Stimulated activated CD8-positive, alpha-beta memory T cell treated with anti-CD3 and anti-CD28 coated beads, Interleukin-7, amount 100 ng/mL, for 1 hour (primary cell): ENCODE measurements around the gene AFF2.
"Not testable (repeated sequence)": the region's sequence is repeated elsewhere in the genome, so short reads cannot be mapped to it uniquely, and the experiment has no call there.

Experiments
- DNase-seq, 2 donors: peaks; one replicate each; pipeline ENCODE4 v3.0.0-alpha.2; 2020; ENCODE audit warnings: low read depth in 2 of 2

Gene AFF2

GRCh38 chrX:148634591-148634990 lies 134.2 kb downstream of the AFF2 start:
- DNase-seq, result no peak

DNA sequence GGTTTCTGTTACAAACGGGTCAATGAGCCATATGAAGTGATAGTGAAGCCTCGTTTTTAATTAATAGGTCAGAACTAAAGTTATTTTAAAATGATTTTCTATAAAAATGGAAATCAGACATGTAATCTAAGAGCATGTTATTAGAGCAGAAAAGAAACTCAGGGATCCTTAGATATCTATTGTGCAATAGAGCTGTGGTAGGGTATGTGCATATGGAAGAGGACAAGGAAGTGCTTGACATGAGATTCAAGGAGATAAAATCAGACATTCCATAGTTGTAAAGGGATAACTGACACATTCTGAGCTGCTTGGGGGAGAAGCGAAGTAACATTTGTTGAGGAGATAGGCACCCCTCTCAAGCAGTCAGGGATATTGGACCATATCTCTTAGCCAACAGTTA lies 143.0 kb downstream of the AFF2 start:
- DNase-seq, result no peak

DNA sequence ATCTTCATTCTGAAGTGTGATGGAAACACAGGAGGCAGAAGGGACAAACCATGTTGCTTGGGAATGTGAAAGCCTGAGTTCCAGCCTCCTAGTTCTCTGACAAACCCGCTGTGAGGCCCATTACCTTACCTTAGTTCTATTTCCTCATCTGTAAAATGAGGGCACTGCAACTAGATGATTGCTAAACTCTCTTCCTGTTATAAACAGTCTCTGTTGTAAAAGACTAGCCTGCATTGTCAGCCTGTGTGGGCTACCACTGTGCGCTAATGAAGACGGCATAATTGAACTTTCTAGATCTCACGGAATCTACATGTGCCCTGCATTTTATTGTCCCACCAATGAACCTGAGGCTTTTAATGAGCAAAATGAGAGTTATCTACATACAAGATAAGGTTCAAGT lies 147.2 kb downstream of the AFF2 start:
- no peak for DNase-seq

DNA sequence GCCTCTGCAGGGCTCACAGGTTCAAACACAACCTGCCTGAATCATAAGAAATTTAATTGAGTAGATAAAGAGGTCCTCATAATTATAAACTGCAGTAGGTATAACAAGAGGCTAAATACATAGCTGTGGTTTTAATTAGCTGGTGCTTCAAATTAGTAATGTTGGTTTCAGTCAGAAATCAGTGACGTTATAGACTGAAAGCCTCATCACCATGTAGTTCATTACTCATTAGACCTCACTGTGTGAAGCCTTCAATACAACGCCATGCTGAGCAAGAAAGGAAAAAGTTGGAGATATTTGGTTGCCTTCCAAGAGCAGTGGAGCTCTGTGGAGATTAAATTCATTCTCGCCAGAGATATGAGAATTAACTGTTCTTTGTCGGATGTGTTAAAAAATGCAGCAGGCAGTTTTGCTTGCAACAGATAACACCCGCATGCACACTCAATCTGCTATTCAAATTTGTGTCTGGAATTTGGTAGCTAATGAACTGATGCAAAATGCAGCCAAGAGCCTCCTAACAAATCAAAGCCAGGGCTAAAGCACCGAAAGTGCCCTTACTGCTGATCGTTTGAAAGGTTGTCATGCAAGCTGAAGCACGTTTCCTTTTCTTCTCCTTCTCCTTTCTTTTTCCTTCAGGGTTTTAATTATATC lies 148.9 kb downstream of the AFF2 start:
- DNase-seq, result no peak

DNA sequence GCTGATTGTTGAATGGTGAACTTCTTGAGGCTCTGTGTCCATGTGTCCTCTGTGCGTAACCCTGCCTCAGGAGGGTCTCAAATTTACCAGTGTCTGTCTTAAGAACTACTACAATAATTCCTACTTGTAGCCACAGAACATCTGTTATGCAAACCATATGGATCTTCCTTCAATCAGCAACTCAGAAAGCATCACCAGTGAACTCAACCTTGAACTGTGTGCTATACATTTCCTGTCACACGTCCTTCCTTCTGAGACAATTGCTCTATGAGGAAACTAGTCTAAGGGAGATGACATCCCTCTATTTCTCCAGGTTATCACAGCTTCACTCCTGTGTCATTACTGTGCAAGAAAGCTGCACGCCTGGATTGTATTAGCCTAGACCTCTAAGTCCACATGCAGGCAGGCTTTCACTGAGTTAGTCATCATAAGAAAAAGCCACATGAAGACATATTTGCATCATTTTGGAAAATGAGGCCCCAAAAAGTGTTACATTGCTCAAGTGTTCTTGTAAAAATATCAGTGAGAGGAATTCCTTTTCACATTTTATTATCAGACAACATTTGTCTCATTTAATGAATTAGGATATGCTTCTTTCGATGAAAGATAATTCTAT lies 157.8 kb downstream of the AFF2 start:
- no peak for DNase-seq

DNA sequence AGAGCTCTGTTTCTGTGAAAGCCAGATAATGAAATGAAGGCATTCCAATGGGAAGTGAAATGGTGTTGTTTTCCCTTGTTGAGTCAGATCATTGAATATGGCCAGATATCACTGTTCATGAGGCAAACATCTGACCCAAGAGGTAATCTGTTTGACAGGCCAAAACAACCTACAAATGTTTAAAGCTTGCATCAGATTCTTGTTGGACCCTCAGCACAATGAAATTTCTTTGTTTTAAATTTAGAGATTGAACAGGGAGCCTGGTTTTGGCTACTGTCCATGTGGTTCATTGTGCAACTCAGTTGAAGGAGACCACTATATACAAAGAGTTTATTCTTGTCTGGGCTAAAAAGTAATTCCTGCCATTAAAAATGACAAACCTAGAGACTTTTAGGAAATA lies 159.1 kb downstream of the AFF2 start:
- DNase-seq, result no peak

- no peak for DNase-seq
Measured at GRCh38 chrX:148661035-148661434, 160.6 kb downstream of the AFF2 start.

DNA sequence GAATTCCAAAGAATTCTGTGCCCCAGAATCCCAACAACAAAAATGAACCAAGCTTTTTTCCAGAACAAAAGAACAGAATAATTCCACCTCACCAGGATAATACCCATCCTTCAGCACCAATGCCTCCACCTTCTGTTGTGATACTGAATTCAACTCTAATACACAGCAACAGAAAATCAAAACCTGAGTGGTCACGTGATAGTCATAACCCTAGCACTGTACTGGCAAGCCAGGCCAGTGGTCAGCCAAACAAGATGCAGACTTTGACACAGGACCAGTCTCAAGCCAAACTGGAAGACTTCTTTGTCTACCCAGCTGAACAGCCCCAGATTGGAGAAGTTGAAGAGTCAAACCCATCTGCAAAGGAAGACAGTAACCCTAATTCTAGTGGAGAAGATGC lies 161.6 kb downstream of the AFF2 start:
- DNase-seq, result no peak

GRCh38 chrX:148664171-148664570 lies 163.8 kb downstream of the AFF2 start:
- no peak for DNase-seq

DNA sequence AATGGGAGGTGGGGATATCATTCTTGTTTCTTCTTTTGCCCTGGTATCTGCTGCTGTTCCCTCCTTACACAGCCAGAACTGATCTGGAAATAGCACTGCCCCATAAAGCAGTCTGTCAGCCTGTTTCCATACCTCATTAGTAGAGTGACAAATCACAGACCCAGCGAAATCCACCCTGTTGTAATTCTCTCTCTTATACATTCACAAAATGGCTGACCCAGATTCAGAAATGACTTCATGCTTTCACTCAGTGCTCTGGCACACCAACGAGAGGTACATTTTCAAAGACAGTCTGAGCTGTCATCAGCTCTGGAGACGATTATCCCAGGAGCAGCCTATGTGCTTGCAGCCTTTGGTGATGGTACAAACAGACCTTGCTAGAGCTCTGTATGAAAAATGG lies 164.6 kb downstream of the AFF2 start:
- DNase-seq, result no peak

DNA sequence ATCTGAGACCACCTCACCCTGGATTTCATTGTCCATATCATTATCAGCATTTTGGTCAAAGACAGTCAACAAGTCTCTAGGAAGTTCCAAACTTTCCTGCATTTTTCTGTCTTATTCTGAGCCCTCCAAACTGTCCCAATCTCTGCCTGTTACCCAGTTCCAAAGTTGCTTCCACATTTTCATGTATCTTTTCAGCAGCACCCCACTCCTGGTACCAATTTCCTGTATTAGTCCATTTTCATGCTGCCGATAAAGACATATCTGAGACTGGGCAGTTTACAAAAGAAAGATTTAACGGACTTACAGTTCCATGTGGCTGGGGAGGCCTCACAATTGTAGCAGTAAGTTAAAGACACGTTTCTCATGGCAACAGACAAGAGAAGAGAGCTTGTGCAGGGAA lies 168.8 kb downstream of the AFF2 start:
- DNase-seq, result not testable (repeated sequence)

- DNase-seq, result no peak
Measured at GRCh38 chrX:148670277-148670676, 169.9 kb downstream of the AFF2 start.

GRCh38 chrX:148672517-148672916 lies 172.1 kb downstream of the AFF2 start:
- no peak for DNase-seq

DNA sequence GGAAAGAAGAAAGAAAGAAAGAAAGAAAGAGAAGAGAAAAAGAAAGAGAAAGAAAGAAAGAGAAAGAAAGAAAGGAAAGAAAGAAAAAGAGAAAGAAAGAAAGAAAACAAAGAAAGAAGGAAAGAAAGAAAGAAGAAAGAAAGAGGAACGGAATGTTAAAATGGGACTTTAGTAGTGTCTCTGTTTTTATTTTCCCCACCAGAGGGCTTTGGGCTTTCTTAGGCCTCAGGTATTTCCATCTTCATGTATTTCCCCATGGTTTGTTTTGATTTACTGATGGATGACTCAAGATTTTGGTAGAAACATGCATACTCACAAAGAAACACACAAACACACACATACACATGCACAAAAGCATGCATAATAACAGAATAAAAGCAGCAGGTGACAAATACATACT lies 181.2 kb downstream of the AFF2 start:
- DNase-seq, result no peak

DNA sequence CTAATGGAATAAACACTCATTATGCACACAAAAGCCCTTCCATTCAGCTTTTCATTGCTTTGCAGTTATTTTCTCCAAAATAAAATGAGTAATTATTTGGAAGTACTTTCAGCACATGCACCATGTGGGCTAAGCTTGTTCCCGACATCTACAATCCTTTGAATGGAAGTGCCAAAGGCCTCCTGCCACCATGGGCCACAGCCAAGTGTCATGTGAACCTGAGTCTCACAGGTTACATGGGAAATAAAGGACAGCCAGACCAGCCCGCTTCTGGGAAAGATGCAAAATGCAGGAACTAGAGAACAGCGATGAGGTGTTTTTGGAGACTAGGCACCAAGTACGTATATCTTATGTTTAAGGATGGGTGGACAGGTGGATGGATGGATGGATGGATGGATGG lies 181.8 kb downstream of the AFF2 start:
- DNase-seq, result no peak

- DNase-seq, result no peak
Measured at GRCh38 chrX:148691456-148691855, 191.0 kb downstream of the AFF2 start.

DNA sequence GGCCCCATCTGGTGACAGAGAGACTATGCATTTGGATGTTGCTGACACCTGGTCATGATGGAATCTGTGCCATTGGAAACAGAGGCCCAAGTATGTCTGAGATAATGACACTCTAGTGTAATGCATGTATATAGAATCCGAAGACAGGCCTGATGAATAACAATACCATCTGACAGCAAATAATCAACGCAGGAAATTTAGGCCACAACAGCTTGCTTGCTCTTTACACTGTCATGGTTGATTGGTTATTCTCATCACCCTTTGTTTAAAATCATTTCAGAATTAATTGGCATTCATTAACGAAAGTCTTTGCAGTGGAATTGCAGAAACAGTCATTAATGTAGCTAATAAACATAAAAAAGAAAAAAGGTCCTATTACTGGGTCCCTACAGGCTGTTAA lies 194.8 kb downstream of the AFF2 start:
- no peak for DNase-seq

DNA sequence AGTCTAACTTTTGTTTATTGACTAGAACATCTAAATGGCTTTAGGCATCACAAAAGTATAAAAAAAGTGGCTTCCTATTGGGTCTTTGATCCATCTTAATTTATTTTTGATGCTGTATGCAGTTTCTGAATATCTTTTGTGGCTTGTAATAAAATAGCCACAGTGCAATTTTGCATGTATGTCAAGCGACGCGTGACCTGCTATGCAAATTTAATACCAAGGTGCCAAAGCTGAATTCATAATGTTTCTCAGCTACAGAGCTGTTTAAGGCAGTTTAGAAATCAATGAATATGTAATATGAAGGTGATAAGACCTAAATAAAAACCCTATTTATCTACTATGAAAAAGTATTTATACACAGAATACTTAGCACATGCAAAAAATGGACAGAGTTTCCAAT lies 197.8 kb downstream of the AFF2 start:
- DNase-seq, result no peak

GRCh38 chrX:148700021-148700420 lies 199.6 kb downstream of the AFF2 start:
- no peak for DNase-seq

GRCh38 chrX:148713981-148714380 lies 213.6 kb downstream of the AFF2 start:
- DNase-seq, result no peak

GRCh38 chrX:148715361-148715760 lies 214.9 kb downstream of the AFF2 start:
- no peak for DNase-seq

- no peak for DNase-seq
Measured at GRCh38 chrX:148722966-148723365, 222.5 kb downstream of the AFF2 start.

GRCh38 chrX:148723551-148723950 lies 223.1 kb downstream of the AFF2 start:
- DNase-seq, result no peak

DNA sequence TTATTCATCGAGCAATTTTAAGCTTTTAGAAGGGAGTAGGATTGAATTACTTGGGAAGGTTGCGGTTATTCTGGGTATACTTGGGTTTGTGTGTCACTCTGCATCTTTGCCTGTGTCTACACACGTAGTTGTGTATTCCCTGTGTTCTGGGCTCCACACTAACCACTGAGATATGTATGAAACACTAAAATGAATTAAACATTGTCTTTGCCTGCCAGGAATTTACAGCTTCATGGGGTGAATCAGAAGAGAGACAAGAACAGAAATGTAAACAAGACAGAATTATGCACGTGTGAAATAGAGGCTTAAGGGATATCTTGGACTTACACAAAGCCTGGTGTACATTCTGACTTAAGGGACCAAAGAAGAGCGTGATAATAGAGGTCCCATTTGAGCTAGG lies 228.5 kb downstream of the AFF2 start:
- no peak for DNase-seq
